T-helper 17 cell (primary cell): ENCODE results near the gene LIMK1. TPM values are rescaled to one million over a fixed set of nuclear protein-coding genes. Genes with fewer than 3 reads are reported as not detected.
"Not testable (repeated sequence)": the region's sequence is repeated elsewhere in the genome, so short reads cannot be mapped to it uniquely, and the experiment has no call there.

ENCODE experiments used
- ATAC-seq: fragments of 150-1000 bp; cut with Tn5 transposase; 2 replicates; pipeline ENCODE4 v1.10.0; 2021; ENCODE audit warnings: mild to moderate bottlenecking, moderate library complexity
- DNase-seq, 3 donors: peaks; one replicate each; pipeline versions ENCODE4 v3.0.0 to v3.0.0-alpha.2; 2020 to 2021
- H3K9me3 ChIP-seq: one replicate; pipeline ENCODE4 v1.7.0; 2013; ENCODE audit warnings: low read length, mild to moderate bottlenecking; ENCODE audit not compliant: control insufficient read depth, poor library complexity, severe bottlenecking
- H3K27ac Mint-ChIP-seq: one replicate; pipeline ENCODE4 v1.8.0; 2022; ENCODE audit warnings: mild to moderate bottlenecking, moderate library complexity, mixed read lengths
- H3K27me3 Mint-ChIP-seq: one replicate; pipeline ENCODE4 v1.8.0; 2022; ENCODE audit warnings: mixed read lengths
- H3K36me3 Mint-ChIP-seq: one replicate; pipeline ENCODE4 v1.8.0; 2022; ENCODE audit warnings: low read depth, mixed read lengths
- H3K4me1 Mint-ChIP-seq: one replicate; pipeline ENCODE4 v1.8.0; 2022; ENCODE audit warnings: mild to moderate bottlenecking, mixed read lengths
- H3K4me3 Mint-ChIP-seq: one replicate; pipeline ENCODE4 v1.8.0; 2022; ENCODE audit warnings: mild to moderate bottlenecking, moderate library complexity, mixed read lengths
- total RNA-seq, 4 donors: library from RNA in 2 of 4; stranded (reverse) in 2 of 4; gene quantifications; one replicate each; pipeline ENCODE4 v1.2.3 and lab custom pipeline; 2022 to 2026

Gene LIMK1
- total RNA-seq (10 to 100 TPM; 11.7 to 13.2 TPM), total RNA-seq (lab: John Stamatoyannopoulos, UW) (14.7 to 24.5 reads per million in 2 donors)

DNA sequence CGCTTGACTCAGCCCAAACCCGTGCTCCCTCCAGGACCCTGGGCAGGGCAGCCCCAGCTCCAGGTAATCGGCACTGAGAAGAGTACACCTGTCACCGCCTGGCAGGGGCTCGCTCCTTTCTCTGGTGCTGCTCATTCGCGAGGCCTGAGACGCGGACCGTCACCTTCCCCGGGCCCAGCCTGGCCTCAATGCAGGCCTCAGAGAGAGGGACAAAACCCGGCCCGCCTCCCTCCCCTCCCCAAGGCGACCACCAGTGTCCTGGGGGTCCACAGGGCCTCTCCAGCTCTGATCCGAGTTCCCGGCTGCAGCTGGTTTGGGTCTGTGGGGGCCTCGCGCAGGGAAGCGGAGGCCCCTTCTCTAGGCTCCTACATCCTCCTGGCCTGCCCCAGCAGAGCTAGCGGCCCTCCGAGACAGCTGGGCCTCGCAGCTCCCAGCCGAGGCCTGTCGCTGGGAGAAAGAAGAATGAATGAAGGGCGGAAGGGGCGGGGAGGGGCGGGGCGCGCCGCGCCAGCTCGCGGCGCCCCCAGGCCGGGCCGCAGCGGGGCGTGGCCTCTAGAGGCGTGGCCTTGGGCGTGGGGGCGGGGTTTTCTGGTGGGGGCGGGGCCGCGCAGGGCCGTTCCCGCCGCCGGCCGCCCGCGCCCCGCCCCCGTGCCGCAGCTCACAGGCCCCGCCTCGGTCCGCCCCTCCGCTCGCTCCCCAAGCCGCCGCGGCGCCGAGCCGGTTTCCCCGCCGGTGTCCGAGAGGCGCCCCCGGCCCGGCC is at the start of gene LIMK1:
Gene LIMK1 (plus strand): TSS at position 688 of the 760 bp plus-strand sequence. CDS start 187 bp downstream, outside the sequence.
- Mint-ChIP-seq H3K4me3 (peak within 1 kb of the TSS; percentile 90), H3K27me3 (no peaks in the 10 kb centered on the region), H3K27ac (peak within 1 kb of the TSS; percentile 43), H3K4me1 (peaks cover 9% of the 10 kb centered on the region), H3K36me3 (no peaks in the 10 kb centered on the region)
- peak; percentile 95 for ATAC-seq
- no peaks in the 10 kb centered on the region for H3K9me3 ChIP-seq
- peak; percentile 77 to 85 (median 82) for DNase-seq

DNA sequence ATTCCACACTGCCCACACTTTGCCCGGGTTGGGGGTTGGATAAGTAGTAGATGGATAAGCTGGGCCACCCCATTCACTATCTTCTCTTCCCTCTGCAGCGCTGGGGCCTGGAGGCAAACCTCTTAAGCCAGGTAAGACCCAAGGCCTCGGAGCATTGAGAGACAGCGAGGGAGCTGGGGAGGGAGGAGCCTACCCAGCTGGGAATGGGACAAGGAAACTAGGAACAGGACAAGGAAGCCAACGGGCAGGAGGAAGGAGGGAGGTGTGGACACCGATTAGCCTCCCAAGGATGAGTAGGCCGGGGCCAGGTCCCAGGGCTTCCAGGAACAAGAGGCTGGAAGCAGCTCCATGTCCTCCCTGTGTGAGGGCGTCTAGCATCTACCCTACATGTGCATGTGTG is 46.0 kb upstream of the LIMK1 start:
- no peaks in the 10 kb centered on the region for H3K36me3 Mint-ChIP-seq
- H3K9me3 ChIP-seq: no peaks in the 10 kb centered on the region
- no peak overlapping the region for H3K27ac Mint-ChIP-seq
- peaks cover 25% of the 10 kb centered on the region for H3K27me3 Mint-ChIP-seq
- DNase-seq (no peak), ATAC-seq (no peak)
- no peak overlapping the region for H3K4me3 Mint-ChIP-seq
- no peaks in the 10 kb centered on the region for H3K4me1 Mint-ChIP-seq

DNA sequence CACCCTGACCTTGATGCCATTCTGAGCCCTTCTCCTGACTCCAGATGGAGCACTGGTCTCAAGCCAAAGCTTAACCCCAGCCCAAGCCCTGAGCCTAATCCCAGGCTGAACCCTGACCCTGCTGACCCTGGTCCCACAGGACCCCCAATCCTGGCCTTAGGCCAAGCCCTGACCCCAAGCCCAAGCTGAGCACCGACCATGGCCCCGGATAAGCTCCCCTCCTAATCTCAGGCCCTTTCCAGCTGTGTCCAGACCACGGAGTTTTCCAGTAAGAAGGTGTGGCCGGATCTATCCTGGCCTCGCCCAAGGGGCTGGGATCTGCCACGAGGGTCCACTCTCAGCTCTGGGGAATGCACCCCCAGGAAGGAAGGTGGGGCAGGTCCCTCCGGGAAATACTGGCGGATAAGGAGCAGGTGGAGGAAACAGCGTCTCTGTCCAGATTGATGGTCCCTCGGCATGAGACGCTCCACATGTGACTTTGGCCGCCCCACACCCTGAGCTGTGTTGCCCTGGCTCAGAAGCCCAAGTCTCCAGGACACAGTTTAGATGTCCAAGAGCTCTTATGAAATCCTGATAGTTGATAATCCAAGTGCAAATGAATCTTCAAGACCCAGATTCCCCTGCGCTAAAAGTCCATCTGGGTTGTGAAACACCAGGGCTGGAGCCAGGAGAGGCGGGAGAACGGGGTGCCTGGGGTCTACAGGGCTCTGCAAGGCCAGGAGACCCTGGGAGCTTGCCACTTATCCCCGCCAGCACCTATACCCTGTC is 45.2 kb upstream of the LIMK1 start:
- Mint-ChIP-seq H3K4me1 (no peaks in the 10 kb centered on the region), H3K27ac (no peak overlapping the region), H3K36me3 (no peaks in the 10 kb centered on the region), H3K4me3 (no peak overlapping the region), H3K27me3 (peaks cover 29% of the 10 kb centered on the region)
- ATAC-seq: no peak
- DNase-seq: no peak
- no peaks in the 10 kb centered on the region for H3K9me3 ChIP-seq

DNA sequence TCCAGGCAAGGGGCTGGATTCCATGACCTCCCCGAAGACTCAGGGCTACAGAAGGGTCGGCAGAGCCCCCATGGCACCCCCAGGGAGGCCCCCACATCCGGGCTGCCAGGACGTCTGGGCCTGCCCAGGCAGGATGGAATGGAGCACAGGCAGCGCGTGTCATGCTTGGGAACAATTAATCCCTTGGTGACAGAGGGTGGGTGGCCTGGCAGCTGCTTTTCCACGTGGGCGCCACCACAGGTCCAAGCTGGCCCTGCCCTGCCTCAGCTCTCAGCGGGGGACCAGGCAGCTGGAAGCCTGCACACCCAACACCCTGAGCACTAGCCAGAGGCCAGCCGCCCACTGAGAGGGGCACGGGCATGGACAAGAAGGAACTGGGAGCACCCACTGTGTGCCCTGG is 44.3 kb upstream of the LIMK1 start:
- Mint-ChIP-seq H3K36me3 (no peaks in the 10 kb centered on the region), H3K4me1 (no peaks in the 10 kb centered on the region), H3K4me3 (no peak overlapping the region), H3K27me3 (peaks cover 31% of the 10 kb centered on the region), H3K27ac (no peak overlapping the region)
- ATAC-seq (no peak), DNase-seq (no peak)
- H3K9me3 ChIP-seq: no peaks in the 10 kb centered on the region

DNA sequence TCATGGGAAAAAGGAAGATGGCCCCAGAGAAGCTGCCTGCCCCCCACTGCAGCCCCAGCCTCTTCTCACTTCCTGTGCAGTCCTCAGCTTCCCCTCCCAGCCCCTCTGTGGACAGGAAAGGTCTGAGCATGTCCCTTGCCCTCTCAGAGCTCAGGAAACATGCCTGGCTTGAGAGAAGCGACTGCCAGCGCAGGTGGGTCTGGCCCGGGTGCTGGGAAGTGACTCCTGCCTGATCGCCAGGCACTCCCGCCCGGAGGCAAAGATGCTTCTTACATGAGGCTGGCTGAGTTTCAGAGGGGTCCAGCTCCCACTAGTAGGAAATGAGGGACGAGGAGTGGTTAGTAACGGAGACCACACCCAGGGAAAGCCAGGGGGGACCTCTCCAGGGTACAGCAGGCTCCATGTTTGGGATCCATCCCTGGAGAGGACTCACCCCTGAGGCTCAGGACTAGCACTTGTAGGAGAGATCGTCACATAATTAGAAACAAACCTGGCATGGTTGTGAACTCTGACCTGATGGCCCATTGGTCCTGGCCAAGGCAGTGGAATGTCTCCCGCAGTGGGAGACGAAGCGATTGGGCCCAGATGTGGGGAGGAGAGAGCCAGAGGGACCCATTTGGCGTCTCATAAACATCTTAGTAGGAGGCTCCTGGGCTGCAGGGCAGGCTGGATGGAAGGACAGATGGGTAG is 43.4 kb upstream of the LIMK1 start:
- H3K4me1 Mint-ChIP-seq: no peaks in the 10 kb centered on the region
- no peak overlapping the region for H3K27ac Mint-ChIP-seq
- no peak overlapping the region for H3K4me3 Mint-ChIP-seq
- no peaks in the 10 kb centered on the region for H3K9me3 ChIP-seq
- no peak for ATAC-seq
- DNase-seq: no peak
- H3K36me3 Mint-ChIP-seq: no peaks in the 10 kb centered on the region
- H3K27me3 Mint-ChIP-seq: peaks cover 29% of the 10 kb centered on the region

DNA sequence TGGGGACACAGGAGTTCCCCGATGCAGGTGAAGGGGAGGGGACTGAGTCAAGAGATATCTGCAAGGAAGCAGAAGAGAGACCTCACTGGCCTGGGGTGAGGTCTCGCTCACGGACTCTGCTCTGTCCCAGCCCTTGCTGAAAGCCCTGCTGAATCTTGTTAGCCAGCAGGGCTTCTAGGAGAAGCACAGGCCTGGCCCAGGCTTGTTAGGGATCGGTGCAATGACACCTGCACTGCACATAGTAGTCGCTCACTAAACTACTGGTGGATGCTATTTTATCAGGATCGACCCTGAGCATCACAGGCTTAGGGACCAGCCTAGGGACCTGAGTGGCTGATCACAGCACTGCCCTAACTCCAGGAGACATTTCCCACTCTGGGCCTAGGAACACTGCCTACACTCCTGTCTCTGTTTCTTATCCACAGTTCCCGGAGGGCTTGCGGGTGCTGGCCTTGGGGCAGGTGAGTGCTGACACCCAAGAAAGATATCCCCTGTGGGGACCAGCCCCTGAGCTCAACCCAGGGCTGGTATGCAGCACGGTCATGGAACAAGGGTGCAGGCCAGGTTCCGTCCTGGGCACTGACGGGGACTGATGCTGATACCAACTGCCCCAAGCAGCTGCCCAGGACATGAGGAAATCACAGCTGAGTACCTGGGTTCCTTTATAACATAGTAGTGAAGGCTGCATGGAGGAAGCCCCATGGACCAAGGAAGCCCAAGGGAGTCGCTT is 42.6 kb upstream of the LIMK1 start:
- ATAC-seq (no peak), DNase-seq (no peak)
- no peak overlapping the region for H3K27ac Mint-ChIP-seq
- no peaks in the 10 kb centered on the region for H3K4me1 Mint-ChIP-seq
- H3K27me3 Mint-ChIP-seq: peaks cover 25% of the 10 kb centered on the region
- H3K4me3 Mint-ChIP-seq: no peak overlapping the region
- no peaks in the 10 kb centered on the region for H3K9me3 ChIP-seq
- H3K36me3 Mint-ChIP-seq: no peaks in the 10 kb centered on the region

DNA sequence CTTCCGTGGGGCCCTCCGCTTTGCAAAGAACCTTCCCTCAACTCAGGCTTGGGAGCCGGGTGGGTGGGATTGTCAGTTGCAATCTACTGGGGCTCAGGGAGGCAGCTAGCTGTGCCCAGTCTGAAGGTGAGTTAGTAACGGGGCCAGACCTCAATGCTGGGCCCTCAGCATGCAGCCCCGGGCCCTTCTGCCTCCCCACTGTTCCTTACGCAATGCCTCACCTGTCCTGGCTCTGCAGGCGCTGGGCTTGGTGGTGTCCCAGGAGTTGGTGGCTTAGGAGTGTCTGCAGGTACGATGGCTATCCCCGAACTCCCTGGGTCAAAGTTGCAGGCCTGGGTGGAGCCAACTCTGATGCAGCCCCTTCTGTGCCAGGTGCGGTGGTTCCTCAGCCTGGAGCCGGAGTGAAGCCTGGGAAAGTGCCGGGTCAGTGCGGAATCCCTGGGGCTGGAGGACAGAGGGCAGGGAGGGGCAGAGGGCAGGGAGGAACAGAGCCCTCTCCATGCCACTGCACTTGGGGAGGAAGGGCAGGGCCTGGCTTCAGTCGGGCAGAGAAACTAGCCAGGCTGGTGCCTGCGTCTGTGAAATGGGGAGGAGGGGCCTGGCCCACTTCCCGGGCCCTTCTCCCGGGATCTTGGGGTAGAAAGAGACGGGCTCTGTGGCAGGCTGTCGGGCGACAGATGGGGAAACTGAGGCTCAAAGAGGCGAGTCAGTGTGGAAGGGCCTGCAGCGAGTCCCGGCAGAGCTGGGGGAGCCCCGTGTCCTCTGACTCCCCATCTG is 40.7 kb upstream of the LIMK1 start:
- DNase-seq (no peak), ATAC-seq (no peak)
- H3K4me3 Mint-ChIP-seq: no peak overlapping the region
- H3K27ac Mint-ChIP-seq: no peak overlapping the region
- no peaks in the 10 kb centered on the region for H3K9me3 ChIP-seq
- H3K36me3 Mint-ChIP-seq: no peaks in the 10 kb centered on the region
- no peaks in the 10 kb centered on the region for H3K4me1 Mint-ChIP-seq
- H3K27me3 Mint-ChIP-seq: peaks cover 14% of the 10 kb centered on the region

DNA sequence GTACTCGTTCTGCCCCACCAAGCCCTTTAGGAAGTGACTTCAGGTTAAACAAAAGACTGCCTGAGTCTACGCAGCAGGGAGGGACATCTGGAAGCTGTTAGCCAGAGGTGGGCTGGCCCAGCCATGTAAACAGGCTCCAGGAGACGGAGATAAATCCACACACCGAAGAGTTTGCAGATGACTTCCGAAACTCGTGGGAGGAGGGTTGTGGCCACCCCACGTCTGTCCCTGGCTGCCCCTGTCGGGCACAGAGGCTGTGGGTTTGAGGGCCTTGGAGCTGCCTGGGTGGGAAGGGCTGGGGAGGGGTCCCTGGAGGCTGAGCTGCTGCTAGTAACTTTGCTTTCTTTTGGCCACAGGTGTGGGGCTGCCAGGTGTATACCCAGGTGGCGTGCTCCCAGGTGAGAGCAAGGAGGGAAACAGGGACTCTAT is 40.1 kb upstream of the LIMK1 start:
- ATAC-seq (no peak), DNase-seq (no peak)
- Mint-ChIP-seq H3K4me3 (no peak overlapping the region), H3K27ac (no peak overlapping the region), H3K4me1 (no peaks in the 10 kb centered on the region), H3K27me3 (peaks cover 14% of the 10 kb centered on the region), H3K36me3 (no peaks in the 10 kb centered on the region)
- H3K9me3 ChIP-seq: no peaks in the 10 kb centered on the region

DNA sequence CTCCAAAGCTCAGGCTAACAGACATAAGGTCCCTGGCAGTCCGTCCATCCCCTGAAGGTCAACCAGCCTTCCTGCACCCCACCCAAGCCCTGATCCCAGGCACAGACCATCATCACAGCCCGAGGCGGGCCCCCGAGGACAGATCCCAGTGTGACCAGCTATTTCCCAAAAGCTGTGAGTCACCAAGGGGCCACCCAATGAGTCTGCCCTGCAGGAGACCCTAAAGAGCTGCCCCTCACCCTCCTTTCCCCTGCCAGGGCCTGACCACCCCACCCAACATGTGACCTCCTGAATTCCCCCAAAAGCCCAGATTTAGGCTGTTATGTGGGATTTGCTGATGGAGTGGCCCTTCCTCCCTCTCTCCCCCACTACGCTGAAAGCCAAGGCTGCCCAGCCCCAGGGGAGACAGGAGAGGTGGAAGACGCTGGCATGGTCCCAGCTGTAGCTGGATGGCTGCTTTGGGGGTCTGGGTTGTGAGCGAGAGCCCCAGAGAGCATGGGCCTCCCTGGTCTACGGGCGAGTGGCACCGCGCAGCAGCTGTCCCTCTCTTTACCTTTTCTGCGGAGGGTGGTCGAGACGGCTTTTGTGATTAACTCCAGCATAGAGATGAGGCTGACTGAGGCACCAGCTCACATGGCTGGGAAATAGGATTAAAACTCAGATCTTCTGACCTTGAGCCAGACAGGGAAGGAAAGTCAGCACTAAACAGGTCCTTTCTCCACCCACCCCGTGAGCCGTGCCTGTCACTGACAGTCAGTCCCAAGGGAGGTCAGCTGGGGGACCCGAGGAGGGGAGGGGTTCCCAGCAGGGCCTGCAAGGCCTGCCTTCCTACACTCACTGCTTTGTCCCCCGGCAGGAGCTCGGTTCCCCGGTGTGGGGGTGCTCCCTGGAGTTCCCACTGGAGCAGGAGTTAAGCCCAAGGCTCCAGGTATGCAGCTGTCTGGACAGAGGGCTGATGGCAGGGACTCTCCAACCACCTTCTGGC is 38.9 kb upstream of the LIMK1 start:
- no peaks in the 10 kb centered on the region for H3K9me3 ChIP-seq
- ATAC-seq (no peak), DNase-seq (no peak)
- Mint-ChIP-seq H3K4me1 (no peaks in the 10 kb centered on the region), H3K4me3 (no peak overlapping the region), H3K27me3 (peaks cover 14% of the 10 kb centered on the region), H3K27ac (no peak overlapping the region), H3K36me3 (no peaks in the 10 kb centered on the region)

DNA sequence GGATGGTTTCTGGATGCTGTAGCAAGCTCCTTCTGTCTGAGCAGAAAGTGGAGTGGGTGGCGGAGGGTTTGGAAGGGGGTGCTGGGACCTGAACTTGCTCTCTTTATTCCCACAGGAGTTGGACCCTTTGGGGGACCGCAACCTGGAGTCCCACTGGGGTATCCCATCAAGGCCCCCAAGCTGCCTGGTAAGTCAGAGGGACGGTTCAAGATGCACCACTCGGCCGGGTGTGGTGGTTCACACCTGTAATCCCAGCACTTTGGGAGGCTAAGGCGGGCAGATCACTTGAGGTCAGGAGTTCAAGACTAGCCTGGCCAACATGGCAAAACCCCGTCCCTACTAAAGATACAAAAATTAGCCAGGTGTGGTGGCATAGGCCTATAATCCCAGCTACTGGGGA is 37.0 kb upstream of the LIMK1 start:
- not testable (repeated sequence) for H3K27ac Mint-ChIP-seq, H3K36me3 Mint-ChIP-seq, H3K4me1 Mint-ChIP-seq, H3K4me3 Mint-ChIP-seq, H3K27me3 Mint-ChIP-seq, DNase-seq, H3K9me3 ChIP-seq, ATAC-seq

DNA sequence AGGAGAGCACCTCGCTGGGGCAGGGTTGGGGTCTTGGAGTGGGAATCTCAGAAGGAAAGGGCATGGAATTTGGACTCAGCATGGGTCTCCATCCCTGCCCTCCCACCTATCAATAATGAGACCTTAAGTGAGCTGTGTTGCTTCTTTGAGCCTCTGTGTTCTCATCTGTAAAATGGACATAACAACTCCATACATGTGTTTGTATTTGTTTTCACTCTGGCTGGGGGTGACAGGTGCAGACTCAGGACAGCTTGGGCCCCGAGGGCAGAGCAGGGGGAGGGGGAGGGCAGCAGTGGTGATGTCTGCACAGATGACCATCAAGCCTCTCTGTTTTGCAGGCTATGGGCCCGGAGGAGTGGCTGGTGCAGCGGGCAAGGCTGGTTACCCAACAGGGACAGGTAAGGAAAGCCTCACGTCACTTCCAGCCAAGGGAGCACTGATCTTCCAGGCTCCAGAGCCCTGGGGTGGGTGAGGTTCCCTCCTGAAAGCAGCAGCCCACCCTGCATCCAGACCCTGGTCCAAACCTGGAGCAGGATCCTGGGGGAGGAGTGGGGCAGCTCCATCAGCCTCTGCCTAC is 35.7 kb upstream of the LIMK1 start:
- Mint-ChIP-seq H3K27me3 (peaks cover 6% of the 10 kb centered on the region), H3K36me3 (no peaks in the 10 kb centered on the region), H3K4me3 (no peak overlapping the region), H3K27ac (no peak overlapping the region), H3K4me1 (no peaks in the 10 kb centered on the region)
- DNase-seq (no peak), ATAC-seq (no peak)
- H3K9me3 ChIP-seq: no peaks in the 10 kb centered on the region
